Activated T-helper 1 cell treated with Interleukin-2 at 50 U/mL for 16 hours (primary cell): ENCODE measurements around the gene KDM4B.

Experiments
- DNase-seq: peaks from one replicate; pipeline ENCODE4 v3.0.0-alpha.2; 2020; ENCODE audit warnings: low read depth

The KDM4B gene

DNA sequence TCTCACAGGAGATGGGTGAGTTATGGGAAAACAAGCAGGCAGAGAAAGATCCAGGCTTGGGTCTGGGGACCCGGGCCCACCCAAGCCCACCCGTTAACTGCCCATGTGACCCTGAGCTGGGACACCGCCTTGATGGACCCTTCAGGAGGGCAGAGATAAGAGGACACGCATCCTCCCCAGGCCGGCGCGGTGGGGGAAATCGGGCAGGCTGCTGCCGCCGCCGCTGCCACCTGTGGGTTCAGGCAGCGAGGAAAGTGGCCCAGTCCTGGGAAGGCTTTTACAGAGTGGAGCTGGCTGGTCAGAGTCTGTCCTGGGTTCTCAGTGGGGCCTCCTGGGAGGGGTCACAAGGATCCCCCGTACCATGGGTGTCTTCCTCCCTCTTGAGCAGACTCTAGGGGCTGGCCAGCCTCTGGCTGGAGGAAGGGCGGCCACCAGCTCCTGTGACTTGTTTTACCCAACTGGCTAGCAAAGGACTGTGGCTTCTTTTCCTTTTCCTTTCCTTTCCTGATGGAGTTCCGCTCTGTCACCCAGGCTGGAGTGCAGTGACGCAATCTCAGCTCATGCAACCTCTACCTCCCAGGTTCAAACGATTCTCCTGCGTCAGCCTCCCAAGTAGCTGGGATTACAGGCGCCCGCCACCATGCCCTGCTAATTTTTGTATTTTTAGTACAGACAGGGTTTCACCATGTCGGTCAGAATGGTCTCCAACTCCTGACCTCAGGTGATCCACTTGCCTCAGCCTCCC lies 155.4 kb downstream of the KDM4B start:
- no peak for DNase-seq

DNA sequence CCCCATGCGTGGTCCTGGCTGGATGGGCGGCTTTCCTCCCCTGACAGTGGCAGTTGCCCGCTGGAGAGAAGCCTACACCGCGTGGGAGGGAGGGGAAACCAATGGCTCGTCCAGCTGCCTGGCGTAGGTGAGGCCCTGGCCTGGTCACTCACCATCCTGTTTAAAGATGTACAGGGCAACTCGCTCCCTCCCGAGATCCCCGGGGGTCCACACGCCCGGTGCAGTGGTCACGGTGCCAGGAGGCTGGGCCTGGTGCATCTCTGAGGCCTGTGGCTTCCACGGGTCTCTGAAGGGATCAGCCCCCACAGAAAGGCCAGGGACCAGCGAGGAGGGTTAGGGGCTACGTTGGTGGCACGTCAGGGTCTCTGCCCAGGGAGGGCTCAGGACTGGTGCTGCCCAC lies 156.5 kb downstream of the KDM4B start:
- DNase-seq, result no peak

DNA sequence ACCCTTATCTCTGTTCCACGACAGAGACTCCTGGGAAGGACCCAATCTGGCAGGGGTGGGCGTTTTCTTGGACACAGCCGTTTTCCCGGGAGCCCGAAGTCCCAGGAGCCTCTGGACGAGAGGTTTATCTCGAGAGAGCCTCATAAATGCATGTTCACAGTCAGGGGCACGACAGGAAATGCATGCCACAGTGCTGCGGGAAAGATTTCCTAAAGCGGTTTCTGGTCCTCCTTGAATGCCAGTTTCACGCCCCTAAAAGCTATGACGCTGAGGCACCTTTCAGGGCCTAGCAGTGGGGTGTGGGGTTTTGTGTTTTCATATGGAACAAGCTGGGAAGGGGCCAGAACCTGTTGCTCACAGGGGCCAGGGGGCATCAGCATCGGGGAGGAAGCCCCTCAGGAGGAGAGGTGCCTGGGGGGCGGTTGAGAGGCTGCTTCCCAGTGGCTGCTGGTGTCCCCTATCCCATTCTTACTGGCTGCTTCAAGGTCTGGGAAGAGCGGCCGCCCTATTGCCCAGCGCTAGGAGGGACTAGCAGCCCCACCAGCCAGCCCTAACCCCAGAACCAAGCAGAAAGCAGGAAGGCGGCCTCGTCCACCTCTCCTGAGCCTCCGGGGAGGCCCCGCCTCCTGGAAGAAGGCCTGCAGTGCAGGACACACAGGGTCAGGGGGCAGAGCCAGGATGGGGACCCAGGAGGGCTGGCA lies 157.0 kb downstream of the KDM4B start:
- no peak for DNase-seq

DNA sequence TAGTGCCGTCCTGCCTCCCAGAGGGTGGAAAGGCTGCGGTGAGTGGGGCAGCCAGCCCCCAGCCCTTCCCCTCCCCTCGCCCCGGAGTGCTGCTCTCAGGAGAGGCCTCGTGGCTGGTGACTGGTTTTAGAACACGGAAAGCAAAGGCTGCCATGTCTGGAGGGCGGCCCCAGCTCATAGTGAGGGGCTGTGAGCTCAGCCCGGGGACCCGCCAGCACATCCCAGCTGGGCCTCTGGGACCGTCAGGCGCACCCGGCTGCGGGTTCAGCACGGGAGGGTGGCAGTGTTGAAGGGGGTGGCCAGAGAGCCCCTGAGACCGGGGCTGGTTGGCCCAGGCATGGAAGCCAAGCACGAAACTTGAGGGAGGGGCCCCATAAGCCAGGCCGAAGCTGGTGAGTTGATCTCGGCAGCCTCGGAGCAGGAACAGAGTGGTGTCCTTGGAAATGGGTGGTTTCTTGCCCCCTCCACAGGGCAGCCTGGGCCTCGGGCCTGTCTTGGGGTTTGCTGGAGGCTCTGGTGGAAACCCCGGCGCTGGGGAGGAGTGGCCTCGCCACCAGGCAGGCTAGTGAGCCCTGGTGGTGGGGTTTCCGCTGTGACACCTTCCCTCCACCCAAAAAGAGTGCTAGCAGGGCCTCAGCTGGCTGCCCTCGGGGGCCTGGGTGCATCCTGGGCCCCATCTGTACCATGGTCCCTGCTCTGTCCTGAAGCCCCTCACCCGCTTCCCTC lies 157.7 kb downstream of the KDM4B start:
- no peak for DNase-seq

DNA sequence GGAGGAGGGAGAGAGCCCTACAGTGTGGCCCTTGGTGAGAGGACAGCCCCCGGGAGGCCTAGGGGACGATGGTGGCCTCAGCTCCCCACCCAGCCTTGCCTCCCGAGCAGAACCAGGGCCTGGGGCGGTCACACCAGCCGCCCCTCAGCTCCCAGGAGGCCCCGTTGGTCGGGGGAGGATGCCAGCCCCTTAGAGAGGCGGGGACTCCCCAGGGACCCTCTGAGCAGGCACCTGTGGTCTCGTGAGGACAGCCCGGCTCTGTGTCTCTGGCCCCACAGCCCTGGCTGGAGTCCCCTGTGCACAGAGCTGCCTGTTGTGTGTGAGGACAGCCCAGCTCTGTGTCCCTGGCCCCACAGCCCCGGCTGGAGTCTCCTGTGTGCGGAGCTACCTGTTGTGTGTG lies 158.8 kb downstream of the KDM4B start:
- DNase-seq, result no peak

DNA sequence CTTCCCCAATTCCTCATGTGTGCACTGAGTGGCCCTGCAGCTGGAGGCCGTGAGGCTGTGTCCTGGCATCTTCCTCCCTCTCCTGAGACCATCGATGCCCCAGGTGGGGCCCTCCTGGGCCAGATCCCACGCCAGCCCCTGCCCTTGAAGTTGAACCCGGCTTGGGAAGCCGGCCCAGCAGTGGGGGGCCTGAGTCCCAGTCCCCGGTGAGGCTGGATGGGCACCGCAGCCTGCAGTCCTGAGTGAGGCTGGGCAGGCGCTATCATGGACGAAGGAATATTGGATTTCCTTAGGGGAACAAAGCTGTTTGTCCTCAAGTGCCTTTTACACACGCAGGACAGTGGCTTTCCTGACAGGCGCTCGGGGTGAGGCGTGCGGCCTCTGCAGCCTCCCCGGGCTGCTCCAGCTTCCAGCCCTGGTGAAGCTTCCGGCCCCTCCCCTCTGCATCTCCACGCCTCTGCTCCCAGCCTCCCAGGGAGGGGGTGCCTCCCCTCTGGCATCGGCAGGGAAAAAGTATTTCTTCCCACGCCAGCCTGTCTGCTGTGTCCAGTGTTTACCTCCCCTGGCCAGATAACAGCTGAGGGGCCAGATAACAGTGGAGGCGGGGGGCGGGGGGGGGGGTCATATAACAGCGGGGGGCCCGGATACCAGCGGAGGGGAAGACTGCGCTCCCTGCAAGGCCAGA lies 159.5 kb downstream of the KDM4B start:
- no peak for DNase-seq

DNA sequence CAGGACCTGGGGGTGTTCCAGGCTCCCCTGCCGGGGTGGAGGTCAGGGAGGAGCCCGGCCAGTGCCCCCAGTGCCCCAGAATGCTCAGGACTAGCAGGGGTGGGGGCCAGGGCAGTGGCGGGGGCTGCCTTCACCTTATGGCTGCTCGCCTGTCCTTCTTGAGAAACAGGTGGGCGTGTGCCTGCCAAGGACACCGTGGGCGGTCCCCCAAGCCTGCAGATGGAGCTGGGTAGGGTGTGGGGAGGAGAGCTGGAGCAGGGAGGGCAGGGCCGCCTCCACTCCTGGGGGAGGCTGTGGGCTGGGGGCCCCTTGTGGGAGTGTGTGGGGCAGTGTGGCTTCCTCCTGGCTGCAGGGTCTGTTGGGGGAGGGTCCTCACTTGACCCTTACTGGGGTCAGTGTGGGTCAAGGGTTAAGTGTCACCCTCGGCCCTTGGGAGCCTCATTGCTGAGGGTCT lies 160.1 kb downstream of the KDM4B start:
- no peak for DNase-seq

DNA sequence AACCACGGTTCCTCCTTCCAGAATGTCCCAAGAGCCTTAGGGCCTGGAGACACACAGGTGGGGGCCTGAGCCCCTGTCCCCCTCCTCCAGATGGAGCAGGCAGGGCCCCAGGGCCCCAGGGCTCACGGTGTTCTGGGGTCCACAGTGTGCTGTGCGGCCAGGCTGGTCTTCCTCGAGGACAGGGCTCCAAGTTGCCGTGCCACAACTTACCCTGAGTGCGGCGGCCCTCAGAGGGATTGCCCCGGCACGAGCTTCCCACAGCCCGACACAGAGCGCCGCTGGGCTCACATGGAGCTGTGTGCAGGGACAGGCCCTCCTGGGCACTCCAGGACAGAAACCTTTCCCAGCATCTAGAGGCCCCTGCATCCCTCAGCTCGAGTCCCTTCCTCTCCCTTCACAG lies 160.8 kb downstream of the KDM4B start:
- no peak for DNase-seq

DNA sequence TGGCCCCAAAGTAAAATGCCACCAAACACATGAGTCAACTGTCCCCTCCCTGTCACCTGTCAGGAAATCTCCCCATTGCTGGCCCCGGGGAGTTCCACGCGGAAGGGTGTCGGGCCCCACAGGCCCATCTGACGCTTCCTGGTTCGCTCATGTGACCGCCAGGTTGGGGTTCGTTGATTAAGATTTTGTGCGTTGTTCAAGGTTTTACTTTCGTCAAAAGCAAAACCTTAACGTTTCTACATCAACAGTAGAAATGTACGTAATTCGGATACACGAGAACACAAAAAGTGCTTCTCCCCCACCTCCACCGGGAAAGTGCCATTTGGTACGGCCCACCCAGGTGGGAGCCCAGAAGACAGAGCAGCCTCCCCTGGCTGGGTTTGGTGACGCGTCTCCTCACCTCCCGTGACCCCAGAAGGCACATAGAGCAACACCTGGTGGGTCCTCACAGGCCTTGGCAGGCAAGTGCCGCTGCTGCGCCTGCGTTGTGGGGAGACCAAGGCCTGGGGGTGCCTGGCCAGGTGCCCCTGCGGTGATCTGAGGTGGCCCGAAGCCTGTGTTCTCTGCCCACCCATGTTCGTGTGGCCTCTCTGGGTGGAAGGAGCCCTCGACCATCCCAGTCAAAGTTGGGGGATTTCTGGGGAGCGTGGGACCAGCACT lies 161.6 kb downstream of the KDM4B start:
- peak; percentile 35 for DNase-seq

DNA sequence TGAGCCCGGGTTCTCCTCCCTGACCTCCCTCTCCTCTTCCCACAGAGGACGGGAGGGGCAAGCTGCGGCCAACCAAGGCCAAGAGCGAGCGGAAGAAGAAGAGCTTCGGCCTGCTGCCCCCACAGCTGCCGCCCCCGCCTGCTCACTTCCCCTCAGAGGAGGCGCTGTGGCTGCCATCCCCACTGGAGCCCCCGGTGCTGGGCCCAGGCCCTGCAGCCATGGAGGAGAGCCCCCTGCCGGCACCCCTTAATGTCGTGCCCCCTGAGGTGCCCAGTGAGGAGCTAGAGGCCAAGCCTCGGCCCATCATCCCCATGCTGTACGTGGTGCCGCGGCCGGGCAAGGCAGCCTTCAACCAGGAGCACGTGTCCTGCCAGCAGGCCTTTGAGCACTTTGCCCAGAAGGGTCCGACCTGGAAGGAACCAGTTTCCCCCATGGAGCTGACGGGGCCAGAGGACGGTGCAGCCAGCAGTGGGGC lies 162.2 kb downstream of the KDM4B start:
- no peak for DNase-seq

DNA sequence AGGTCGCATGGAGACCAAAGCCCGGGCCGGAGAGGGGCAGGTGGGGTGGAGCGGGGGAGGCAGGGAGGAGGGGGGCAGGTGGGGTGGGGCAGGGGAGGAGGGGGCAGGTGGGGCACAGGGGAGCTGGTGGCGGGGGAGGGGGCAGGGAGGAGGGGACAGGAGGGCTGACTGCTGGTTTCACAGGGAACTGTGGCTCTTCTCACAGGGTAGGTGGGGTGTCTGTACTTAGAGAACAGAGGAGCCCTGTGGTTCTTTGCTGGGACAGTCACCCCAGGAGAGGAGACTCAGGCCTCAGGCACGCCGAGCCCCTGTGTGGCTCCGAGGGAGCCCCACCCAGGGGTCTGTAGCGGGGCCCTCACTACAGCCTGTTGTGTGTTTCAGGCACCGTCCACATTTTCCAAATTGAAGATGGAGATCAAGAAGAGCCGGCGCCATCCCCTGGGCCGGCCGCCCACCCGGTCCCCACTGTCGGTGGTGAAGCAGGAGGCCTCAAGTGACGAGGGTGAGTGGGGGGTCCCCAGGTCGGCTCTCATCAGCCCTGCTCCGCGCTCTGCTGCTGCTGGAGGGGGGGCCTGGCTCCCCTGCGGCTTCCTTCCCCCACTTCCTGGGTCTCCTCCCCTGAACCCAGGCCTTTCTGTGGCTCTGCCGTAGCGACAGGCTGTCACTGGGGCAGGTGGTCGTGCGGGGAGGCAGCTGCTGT lies 162.7 kb downstream of the KDM4B start:
- DNase-seq, result no peak

DNA sequence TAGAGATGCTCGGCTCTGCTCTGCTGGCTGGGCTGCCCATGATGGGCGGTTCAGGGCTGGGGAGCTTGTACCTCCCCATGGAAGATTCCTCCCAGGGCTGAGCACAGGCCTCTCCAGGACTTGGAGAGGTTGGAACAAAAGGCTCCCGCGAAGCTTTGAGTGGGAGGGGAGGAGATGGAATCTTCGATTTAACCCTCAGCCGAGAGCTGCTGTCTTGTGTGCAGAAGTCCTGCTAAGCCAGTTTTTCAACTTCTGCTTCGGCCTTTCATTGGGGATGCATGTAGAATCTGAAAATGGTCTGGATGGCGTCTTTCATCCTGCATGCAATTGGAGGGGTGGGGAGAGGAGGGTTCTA lies 163.3 kb downstream of the KDM4B start:
- DNase-seq, result no peak

DNA sequence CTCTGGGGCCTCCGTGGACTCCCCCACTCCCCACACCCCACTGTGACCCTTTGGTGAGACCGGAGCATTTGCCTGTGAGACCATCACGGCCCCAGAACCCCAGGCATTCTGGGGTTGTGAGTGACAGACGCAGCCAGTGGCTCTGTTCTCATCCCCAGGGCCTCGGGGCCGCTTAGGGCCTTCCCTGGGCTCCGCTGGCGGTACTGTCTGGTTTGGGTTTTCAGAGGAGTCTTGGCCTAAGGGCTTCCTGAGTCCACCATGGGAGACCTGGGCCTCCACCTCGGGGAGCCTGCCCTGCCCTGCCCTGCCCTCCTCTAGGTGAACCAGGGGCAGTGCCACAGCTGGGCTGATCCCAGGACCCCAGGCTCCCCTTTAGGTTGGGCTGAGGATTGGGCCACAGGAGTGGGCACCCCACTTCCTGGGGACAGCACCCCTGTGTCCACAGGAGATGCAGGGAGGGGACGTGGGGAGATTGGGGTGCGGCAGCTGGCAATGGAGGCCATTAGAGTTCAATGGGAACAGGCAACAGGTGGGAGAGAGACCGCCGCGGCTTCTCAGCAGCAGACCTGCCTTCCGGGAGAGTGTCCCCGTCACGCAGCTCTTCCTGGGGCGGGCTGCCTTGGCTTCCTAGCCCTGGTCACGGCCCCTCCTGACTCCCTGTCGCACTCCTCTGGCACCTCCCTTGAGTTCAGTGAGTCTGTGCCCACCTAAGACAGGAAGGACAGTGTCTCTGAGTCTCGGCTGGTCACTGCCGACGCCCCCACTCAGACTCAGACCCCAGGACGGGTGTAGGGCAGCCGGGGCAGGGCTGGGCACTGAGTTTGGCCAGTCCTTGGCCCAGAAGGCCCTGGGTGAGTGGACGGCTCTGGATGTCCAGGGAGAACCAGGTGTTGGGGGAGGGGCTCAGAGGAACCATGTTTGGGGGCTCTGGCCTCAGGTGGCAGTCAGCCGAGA lies 164.1 kb downstream of the KDM4B start:
- DNase-seq, result no peak

DNA sequence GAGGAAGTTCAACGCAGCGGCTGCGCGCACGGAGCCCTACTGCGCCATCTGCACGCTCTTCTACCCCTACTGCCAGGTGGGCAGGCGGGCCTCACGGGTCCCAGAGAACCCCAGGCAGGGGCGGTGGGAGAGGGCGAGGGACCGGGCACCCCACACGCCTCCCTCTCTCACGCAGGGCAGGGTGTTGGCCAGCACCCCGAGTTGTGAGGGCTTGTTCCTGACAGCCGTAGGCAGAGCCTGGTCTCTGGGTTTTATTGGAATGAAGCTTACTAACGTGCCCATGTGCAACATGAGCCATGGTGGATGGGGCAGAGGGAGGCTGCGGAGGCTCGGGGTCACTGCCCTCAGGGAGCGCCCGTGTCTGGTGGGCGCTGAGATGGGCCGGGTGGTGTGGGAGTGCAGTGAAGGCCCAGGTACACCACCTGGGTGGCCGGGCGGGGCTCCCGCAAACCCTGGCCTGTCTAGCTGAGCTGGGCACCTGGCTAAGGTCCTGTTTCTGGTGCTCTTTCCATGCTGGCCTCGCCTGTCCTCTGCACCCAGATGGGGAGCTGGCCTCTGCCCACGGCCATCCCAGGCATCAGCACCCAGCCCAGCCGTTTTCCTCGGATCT lies 165.2 kb downstream of the KDM4B start:
- DNase-seq, result no peak

DNA sequence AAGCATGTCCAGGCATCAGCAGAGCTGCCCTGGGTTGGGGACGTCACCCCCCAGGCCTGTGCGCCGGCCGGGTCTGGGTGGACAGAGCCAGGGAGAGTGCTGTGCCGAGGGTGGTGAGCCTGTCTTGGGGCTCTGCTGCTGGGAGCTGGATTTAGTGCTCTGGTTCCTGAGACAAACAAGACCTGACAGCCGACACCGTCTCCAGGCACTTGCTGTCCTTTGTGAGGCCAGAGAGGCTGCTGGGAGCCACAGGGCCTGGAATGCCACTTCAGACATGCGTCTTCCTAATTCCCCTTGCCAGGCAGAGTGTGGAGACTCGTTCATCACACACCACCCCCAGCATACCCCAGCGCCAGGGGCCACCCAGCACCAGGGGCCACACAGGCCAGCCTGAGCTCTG lies 165.8 kb downstream of the KDM4B start:
- no peak for DNase-seq

DNA sequence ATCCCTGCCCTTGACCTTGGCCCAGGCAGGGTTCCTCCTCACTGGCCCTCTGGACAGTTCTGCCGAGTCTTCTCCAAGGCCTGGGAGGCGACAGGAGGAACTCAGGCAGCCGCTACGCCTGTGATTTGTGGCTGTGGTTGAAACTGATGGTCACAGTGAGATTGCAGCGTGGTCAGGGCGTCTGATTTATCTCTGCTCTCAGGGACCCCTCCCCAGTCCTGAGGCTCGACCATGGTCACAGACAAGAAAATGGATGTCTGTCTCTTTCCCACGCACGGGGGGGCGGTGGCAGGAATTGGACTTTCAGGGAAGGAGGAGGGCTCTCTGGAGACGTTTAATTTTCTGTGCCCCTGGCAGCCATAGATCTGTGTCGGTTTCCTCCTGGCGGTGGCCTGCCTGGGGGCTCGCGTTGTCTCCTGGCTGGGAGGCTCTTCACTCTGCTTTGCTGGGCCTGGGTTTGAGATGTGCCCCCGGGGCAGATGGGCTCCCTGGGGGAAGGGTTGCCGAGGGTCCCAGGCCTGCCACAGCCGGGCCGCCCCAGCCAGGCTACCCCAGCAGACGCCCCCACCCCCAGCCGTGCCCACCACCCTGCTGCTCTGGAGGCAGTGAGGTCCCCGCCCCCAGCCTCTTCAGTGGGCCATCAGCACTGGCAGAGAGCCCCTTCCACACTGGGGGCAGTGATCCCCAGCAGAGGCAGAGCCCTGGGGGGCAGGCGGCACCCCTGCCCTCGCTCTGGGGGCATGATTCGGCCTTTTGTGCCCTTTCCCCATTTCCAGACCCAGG lies 167.4 kb downstream of the KDM4B start:
- no peak for DNase-seq

DNA sequence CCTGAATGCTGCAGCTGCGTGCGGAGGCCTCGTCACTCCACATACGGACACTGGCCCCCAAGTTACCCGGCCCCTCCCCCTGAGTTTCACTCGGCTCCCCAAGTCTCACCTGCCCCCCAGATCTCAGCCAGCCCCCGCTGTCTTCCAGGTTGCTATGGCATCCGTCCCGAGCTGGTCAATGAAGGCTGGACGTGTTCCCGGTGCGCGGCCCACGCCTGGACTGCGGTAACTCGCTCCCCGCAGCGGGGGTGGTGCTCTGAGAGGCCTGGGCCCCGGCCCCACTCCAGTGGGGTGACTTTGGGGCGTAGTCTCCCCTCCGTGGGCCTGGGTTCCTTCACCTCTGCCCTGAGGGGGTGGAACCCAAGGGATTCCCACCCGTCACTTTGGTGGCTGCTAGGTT lies 168.2 kb downstream of the KDM4B start:
- DNase-seq, result no peak

DNA sequence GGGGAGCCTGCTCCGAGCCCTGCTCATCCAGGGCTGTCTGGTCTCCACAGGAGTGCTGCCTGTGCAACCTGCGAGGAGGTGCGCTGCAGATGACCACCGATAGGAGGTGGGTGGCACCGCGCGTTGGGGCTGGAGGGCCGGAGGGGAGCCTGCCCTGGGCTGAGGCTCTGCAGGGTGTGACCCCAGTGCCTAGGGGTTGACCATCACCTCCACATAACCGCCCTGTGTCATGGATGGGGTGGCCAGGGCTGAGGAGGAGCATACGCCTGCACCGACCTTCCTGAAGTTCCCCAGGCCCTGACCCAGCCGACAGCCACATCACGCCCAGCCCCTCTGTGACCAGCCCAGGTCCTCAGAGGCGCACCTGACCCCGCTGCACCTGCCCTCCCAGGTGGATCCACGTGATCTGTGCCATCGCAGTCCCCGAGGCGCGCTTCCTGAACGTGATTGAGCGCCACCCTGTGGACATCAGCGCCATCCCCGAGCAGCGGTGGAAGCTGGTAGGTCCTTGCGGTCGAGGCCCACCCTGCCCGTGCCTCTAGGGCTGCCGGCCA lies 168.7 kb downstream of the KDM4B start:
- no peak for DNase-seq
